Superior temporal gyrus (tissue), 1 donor: ENCODE data around the gene DENND1A.
A peak's percentile ranks its signal among the peaks of the same experiment; 100 is the strongest.
"Not testable (repeated sequence)": the region's sequence is repeated elsewhere in the genome, so short reads cannot be mapped to it uniquely, and the experiment has no call there.

ENCODE experiments used
- DNase-seq: peaks from one replicate; pipeline ENCODE4 v3.0.0-alpha.2; 2016; ENCODE audit errors: extremely low spot score

Gene DENND1A

GRCh38 chr9:123923377-123923776, 6.5 kb downstream of the DENND1A start:
- DNase-seq: no peak

- no peak for DNase-seq
These were observed 7.0 kb downstream of the DENND1A start for GRCh38 chr9:123922911-123923310.

- DNase-seq: no peak
These were observed 7.5 kb downstream of the DENND1A start for GRCh38 chr9:123922431-123922830.

GRCh38 chr9:123914517-123915196, 15.3 kb downstream of the DENND1A start:
- DNase-seq: no peak

- DNase-seq: no peak
These were observed 17.6 kb downstream of the DENND1A start for GRCh38 chr9:123912167-123912897.

GRCh38 chr9:123911024-123911423, 18.9 kb downstream of the DENND1A start:
- DNase-seq: no peak

GRCh38 chr9:123909192-123909591, 20.7 kb downstream of the DENND1A start:
- DNase-seq: not testable (repeated sequence)

- DNase-seq: not testable (repeated sequence)
These were observed 26.4 kb downstream of the DENND1A start for GRCh38 chr9:123903550-123903949.

- no peak for DNase-seq
These were observed 35.1 kb downstream of the DENND1A start for GRCh38 chr9:123894822-123895221.

GRCh38 chr9:123893831-123894460, 36.0 kb downstream of the DENND1A start:
- DNase-seq: peak; percentile 38

- no peak for DNase-seq
These were observed 36.8 kb downstream of the DENND1A start for GRCh38 chr9:123893115-123893514.

- DNase-seq: no peak
These were observed 42.1 kb downstream of the DENND1A start for GRCh38 chr9:123887837-123888236.

GRCh38 chr9:123885834-123886233, 44.1 kb downstream of the DENND1A start:
- not testable (repeated sequence) for DNase-seq

- no peak for DNase-seq
These were observed 46.3 kb downstream of the DENND1A start for GRCh38 chr9:123883634-123884033.

- no peak for DNase-seq
These were observed 48.3 kb downstream of the DENND1A start for GRCh38 chr9:123881604-123882003.

GRCh38 chr9:123880420-123880819, 49.5 kb downstream of the DENND1A start:
- DNase-seq: no peak

GRCh38 chr9:123876750-123877149, 53.2 kb downstream of the DENND1A start:
- no peak for DNase-seq

- DNase-seq: no peak
These were observed 57.2 kb downstream of the DENND1A start for GRCh38 chr9:123872710-123873109.

- DNase-seq: peak; percentile 62
These were observed 58.1 kb downstream of the DENND1A start for GRCh38 chr9:123871781-123872180.

- no peak for DNase-seq
These were observed 61.9 kb downstream of the DENND1A start for GRCh38 chr9:123868002-123868401.

GRCh38 chr9:123867034-123867433, 62.9 kb downstream of the DENND1A start:
- DNase-seq: no peak

GRCh38 chr9:123866497-123866896, 63.4 kb downstream of the DENND1A start:
- no peak for DNase-seq
